Stomach (tissue), 4 donors: ENCODE measurements around the gene JCAD.

Experiments
- CTCF ChIP-seq, 7 experiments: fragments of 450-650 bp in 4 of 7; fragments of 200-600 bp in 3 of 7; sonication (generic) in 3 of 7; IDR thresholded peaks; one replicate each; pipeline ENCODE4 v1.5.1; 2016 to 2019; ENCODE audit warnings: antibody characterized with exemption in 7 of 7, control low read depth in 2 of 7, mild to moderate bottlenecking in 1 of 7
- POLR2AphosphoS5 ChIP-seq, 3 donors: sonication (generic); formaldehyde crosslinking; IDR thresholded peaks; one replicate each; pipeline ENCODE4 v1.6.1; 2016; ENCODE audit warnings: antibody characterized with exemption in 3 of 3

GRCh38 chr10:30047430-30047829 lies 12.0 kb downstream of the JCAD start:
- TF ChIP-seq POLR2AphosphoS5 (IDR thresholded peaks at IDR 0.05) (no peak), CTCF (IDR thresholded peaks at IDR 0.05) (no peak)
